ENCODE measurements around the gene TPM2.
A peak's percentile ranks its signal among the peaks of the same experiment; 100 is the strongest.

The TPM2 gene

GRCh38 chr9:35689542-35690293 is at the start of gene TPM2:
Gene TPM2 (minus strand): TSS chr9:35689925. CDS start chr9:35689817, 108 bp downstream.
- DNase-seq = no peak

GRCh38 chr9:35738924-35739323 is 49.2 kb upstream of the TPM2 start:
- DNase-seq = no peak

- no peak for DNase-seq
Observed at GRCh38 chr9:35738186-35738585, 48.5 kb upstream of the TPM2 start.

GRCh38 chr9:35737143-35737542 is 47.4 kb upstream of the TPM2 start:
- DNase-seq = no peak

GRCh38 chr9:35736201-35736633 is 46.5 kb upstream of the TPM2 start:
- no peak for DNase-seq

- DNase-seq = no peak
Observed at GRCh38 chr9:35734096-35734495, 44.4 kb upstream of the TPM2 start.

GRCh38 chr9:35732800-35733541 is 43.2 kb upstream of the TPM2 start:
- DNase-seq = no peak

- DNase-seq = peak; percentile 96
Observed at GRCh38 chr9:35732185-35732799, 42.6 kb upstream of the TPM2 start, which contains the start of the genes CREB3 and TLN1. Gene CREB3 (plus strand): TSS chr9:35732666. CDS start chr9:35732773, 107 bp downstream. Gene TLN1 (minus strand): TSS chr9:35732195. CDS start chr9:35725694, 6,501 bp downstream.

GRCh38 chr9:35731415-35732184 is 41.9 kb upstream of the TPM2 start:
- DNase-seq = no peak

- DNase-seq = no peak
Observed at GRCh38 chr9:35730486-35730854, 40.7 kb upstream of the TPM2 start.

GRCh38 chr9:35729700-35730485 is 40.2 kb upstream of the TPM2 start:
- DNase-seq = peak; percentile 8

- no peak for DNase-seq
Observed at GRCh38 chr9:35729101-35729500, 39.4 kb upstream of the TPM2 start.

- no peak for DNase-seq
Observed at GRCh38 chr9:35728041-35728971, 38.6 kb upstream of the TPM2 start.

- DNase-seq = no peak
Observed at GRCh38 chr9:35727676-35728040, 37.9 kb upstream of the TPM2 start.

GRCh38 chr9:35726931-35727330 is 37.2 kb upstream of the TPM2 start:
- no peak for DNase-seq

GRCh38 chr9:35725362-35725761 is 35.6 kb upstream of the TPM2 start:
- DNase-seq = no peak

- DNase-seq = no peak
Observed at GRCh38 chr9:35723908-35724307, 34.2 kb upstream of the TPM2 start.

GRCh38 chr9:35723426-35723825 is 33.7 kb upstream of the TPM2 start:
- no peak for DNase-seq

- DNase-seq = no peak
Observed at GRCh38 chr9:35719546-35719945, 29.8 kb upstream of the TPM2 start.

GRCh38 chr9:35718721-35719511 is 29.2 kb upstream of the TPM2 start:
- DNase-seq = no peak

All from DMS153 (cell line).